Upper lobe of left lung (tissue), 4 donors: Measurements from ENCODE around the gene SLC10A7.

Experiments used
- EP300 ChIP-seq, 4 donors: sonication (generic); formaldehyde crosslinking; IDR thresholded peaks; one replicate each; pipeline ENCODE4 v1.5.1; 2017; ENCODE audit warnings: antibody characterized with exemption in 4 of 4, control low read depth in 2 of 4
- TF ChIP-seq, protein P1 (sequence below), 6 experiments: fragments of 450-650 bp in 4 of 6; fragments of 200-600 bp in 2 of 6; sonication (generic) in 2 of 6; IDR thresholded peaks; one replicate each; pipeline ENCODE4 v1.5.1; 2016 to 2019; ENCODE audit warnings: antibody characterized with exemption in 6 of 6

GRCh38 chr4:146370841-146371240, 150.9 kb downstream of the SLC10A7 start:
- TF ChIP-seq, protein P1, sequence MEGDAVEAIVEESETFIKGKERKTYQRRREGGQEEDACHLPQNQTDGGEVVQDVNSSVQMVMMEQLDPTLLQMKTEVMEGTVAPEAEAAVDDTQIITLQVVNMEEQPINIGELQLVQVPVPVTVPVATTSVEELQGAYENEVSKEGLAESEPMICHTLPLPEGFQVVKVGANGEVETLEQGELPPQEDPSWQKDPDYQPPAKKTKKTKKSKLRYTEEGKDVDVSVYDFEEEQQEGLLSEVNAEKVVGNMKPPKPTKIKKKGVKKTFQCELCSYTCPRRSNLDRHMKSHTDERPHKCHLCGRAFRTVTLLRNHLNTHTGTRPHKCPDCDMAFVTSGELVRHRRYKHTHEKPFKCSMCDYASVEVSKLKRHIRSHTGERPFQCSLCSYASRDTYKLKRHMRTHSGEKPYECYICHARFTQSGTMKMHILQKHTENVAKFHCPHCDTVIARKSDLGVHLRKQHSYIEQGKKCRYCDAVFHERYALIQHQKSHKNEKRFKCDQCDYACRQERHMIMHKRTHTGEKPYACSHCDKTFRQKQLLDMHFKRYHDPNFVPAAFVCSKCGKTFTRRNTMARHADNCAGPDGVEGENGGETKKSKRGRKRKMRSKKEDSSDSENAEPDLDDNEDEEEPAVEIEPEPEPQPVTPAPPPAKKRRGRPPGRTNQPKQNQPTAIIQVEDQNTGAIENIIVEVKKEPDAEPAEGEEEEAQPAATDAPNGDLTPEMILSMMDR (IDR thresholded peaks at IDR 0.05): no peak
- TF ChIP-seq EP300 (IDR thresholded peaks at IDR 0.05): no peak
